ENCODE data around the gene SDE2. TPM values are rescaled to one million over a fixed set of nuclear protein-coding genes. Genes with fewer than 3 reads are reported as not detected.

The SDE2 gene
- total RNA-seq, 1 donor from 2014 or later, result 20.0 TPM

GRCh38 chr1:226044514-226045101 lies 45.5 kb upstream of the SDE2 start:
- no peaks in the 10 kb centered on the region for H3K4me1 Mint-ChIP-seq (ENCODE audit: unreplicated experiment)
- H3K9me3 Mint-ChIP-seq (ENCODE audit: unreplicated experiment), result no peaks in the 10 kb centered on the region
- TF ChIP-seq CTCF (IDR thresholded peaks at IDR 0.05), result no peak
- DNase-seq (ENCODE audit: extremely low spot score, unreplicated experiment), result no peak
- peaks cover 22% of the 10 kb centered on the region for H3K27me3 Mint-ChIP-seq (ENCODE audit: unreplicated experiment)
- H3K4me3 Mint-ChIP-seq (ENCODE audit: unreplicated experiment), result no peak overlapping the region
- H3K27ac Mint-ChIP-seq (ENCODE audit: unreplicated experiment), result no peak overlapping the region
- no peaks in the 10 kb centered on the region for H3K36me3 Mint-ChIP-seq (ENCODE audit: unreplicated experiment)

GRCh38 chr1:226041419-226041818 lies 42.3 kb upstream of the SDE2 start:
- Mint-ChIP-seq H3K27ac (ENCODE audit: unreplicated experiment) (no peak overlapping the region), H3K4me1 (ENCODE audit: unreplicated experiment) (no peaks in the 10 kb centered on the region), H3K36me3 (ENCODE audit: unreplicated experiment) (no peaks in the 10 kb centered on the region), H3K27me3 (ENCODE audit: unreplicated experiment) (peaks cover 15% of the 10 kb centered on the region), H3K4me3 (ENCODE audit: unreplicated experiment) (no peak overlapping the region), H3K9me3 (ENCODE audit: unreplicated experiment) (no peaks in the 10 kb centered on the region)
- DNase-seq (ENCODE audit: extremely low spot score, unreplicated experiment), result no peak
- TF ChIP-seq CTCF (IDR thresholded peaks at IDR 0.05), result no peak

GRCh38 chr1:226038661-226039060 lies 39.5 kb upstream of the SDE2 start:
- H3K9me3 Mint-ChIP-seq (ENCODE audit: unreplicated experiment), result no peaks in the 10 kb centered on the region
- H3K36me3 Mint-ChIP-seq (ENCODE audit: unreplicated experiment), result no peaks in the 10 kb centered on the region
- H3K4me1 Mint-ChIP-seq (ENCODE audit: unreplicated experiment), result no peaks in the 10 kb centered on the region
- H3K4me3 Mint-ChIP-seq (ENCODE audit: unreplicated experiment), result no peak overlapping the region
- DNase-seq (ENCODE audit: extremely low spot score, unreplicated experiment), result no peak
- peaks cover 15% of the 10 kb centered on the region for H3K27me3 Mint-ChIP-seq (ENCODE audit: unreplicated experiment)
- TF ChIP-seq CTCF (IDR thresholded peaks at IDR 0.05), result no peak
- no peak overlapping the region for H3K27ac Mint-ChIP-seq (ENCODE audit: unreplicated experiment)

GRCh38 chr1:226035915-226036314 lies 36.8 kb upstream of the SDE2 start:
- Mint-ChIP-seq H3K4me1 (ENCODE audit: unreplicated experiment) (no peaks in the 10 kb centered on the region), H3K4me3 (ENCODE audit: unreplicated experiment) (no peak overlapping the region), H3K27me3 (ENCODE audit: unreplicated experiment) (peaks cover 5% of the 10 kb centered on the region), H3K27ac (ENCODE audit: unreplicated experiment) (no peak overlapping the region), H3K9me3 (ENCODE audit: unreplicated experiment) (no peaks in the 10 kb centered on the region), H3K36me3 (ENCODE audit: unreplicated experiment) (no peaks in the 10 kb centered on the region)
- no peak for DNase-seq (ENCODE audit: extremely low spot score, unreplicated experiment)
- no peak for TF ChIP-seq CTCF (IDR thresholded peaks at IDR 0.05)

- Mint-ChIP-seq H3K9me3 (ENCODE audit: unreplicated experiment) (no peaks in the 10 kb centered on the region), H3K36me3 (ENCODE audit: unreplicated experiment) (no peaks in the 10 kb centered on the region), H3K27ac (ENCODE audit: unreplicated experiment) (no peak overlapping the region), H3K4me3 (ENCODE audit: unreplicated experiment) (no peak overlapping the region), H3K27me3 (ENCODE audit: unreplicated experiment) (no peaks in the 10 kb centered on the region), H3K4me1 (ENCODE audit: unreplicated experiment) (no peaks in the 10 kb centered on the region)
- DNase-seq (ENCODE audit: extremely low spot score, unreplicated experiment), result no peak
- TF ChIP-seq CTCF (IDR thresholded peaks at IDR 0.05), result no peak
Measured at GRCh38 chr1:226034482-226034881, 35.3 kb upstream of the SDE2 start.

Measured in osteocyte (in vitro differentiated cells).